NCI-H187 (cell line): Measurements from ENCODE around the gene E2F1.
A peak's percentile ranks its signal among the peaks of the same experiment; 100 is the strongest.

Experiments used
- DNase-seq, 2 experiments: peaks; one replicate each; lab custom pipeline; 2025; lab: John Stamatoyannopoulos, UW

Gene E2F1

DNA sequence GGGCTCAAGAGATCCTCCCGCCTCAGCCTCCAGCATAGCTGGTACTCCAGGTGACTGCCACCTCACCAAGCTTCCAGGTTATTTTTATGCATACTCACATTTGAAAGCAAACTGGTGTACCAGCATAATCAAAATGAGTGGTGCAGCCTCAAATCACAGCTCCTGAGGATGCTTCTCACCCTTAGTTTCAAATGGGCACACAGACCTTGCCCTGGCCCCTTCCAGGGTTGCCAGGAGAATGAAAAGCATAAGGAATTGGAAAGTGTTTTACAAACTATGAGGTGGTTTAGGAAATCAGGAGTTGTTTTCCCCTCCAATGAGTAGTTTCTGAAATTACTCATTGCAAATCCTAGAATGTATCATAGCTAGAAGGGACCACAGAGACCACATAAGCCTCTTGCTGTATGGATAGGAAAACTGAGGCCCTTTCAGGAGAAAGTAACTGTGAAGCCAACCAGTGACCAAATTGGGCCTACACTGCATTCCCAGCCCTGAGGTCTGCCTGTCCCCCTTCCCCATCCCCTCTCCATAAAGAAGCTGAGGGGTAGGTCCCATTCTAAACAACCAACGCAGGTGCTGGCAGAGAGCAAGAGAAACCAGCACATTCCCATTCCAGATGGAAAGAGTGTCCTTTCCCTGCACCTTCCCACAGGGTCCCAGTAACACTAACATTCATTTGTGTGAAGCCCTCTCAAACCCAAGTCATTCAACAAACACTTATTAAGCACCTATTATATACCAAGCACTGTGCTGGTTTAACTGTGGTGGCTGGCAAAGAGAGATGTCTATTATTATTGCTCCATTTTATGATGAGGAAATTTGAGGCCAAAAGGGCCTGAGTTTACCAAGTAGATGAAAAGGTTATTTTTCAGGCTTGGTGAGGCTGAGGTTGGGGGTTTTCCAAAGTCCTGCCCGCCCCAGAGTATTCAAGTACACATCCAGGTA is 2.1 kb upstream of the E2F1 start:
- no peak for DNase-seq

DNA sequence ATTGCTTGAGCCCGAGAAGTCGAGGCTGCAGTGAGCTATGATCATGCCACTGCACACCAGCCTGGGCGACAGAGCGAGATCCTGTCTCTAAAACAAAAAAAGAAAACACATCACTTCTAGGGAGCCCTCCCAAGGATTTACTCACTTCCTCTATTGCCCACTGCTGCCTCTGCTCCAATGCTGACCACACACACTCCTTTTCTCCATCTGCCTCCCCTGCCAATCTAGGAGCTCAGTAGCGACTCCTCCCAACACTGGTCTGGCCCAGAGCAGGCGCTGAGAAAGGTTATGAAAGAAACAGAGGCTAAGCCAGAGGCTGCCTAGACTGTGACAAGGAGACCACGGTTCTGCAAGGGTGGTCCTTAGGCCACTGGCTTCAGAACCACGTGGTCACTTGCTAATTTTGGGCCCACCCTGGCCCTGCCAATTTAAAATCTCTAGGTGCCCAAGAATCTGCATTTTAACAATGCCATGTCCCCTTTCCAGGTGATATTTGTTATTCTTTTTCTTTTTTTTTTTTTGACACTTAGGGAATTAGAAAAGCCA is 1.3 kb upstream of the E2F1 start:
- no peak for DNase-seq

DNA sequence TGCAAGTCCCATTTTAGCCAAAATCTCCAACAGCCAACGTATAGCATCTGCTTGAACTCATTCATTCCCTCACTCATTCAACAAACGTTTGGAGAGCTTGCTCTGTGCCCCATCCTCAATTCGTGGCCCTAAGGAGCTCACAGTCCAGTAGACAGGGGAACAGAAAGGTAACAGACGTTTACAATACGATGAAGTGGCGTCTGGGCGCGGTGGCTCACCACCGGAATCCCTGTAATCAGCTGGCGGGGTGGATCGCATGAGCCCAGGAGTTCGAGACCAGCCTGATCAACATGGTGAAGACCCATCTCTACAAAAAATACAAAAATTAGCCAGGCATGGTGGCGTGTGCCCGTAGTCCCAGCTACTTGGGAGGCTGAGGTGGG is 790 bp upstream of the E2F1 start:
- no peak for DNase-seq

DNA sequence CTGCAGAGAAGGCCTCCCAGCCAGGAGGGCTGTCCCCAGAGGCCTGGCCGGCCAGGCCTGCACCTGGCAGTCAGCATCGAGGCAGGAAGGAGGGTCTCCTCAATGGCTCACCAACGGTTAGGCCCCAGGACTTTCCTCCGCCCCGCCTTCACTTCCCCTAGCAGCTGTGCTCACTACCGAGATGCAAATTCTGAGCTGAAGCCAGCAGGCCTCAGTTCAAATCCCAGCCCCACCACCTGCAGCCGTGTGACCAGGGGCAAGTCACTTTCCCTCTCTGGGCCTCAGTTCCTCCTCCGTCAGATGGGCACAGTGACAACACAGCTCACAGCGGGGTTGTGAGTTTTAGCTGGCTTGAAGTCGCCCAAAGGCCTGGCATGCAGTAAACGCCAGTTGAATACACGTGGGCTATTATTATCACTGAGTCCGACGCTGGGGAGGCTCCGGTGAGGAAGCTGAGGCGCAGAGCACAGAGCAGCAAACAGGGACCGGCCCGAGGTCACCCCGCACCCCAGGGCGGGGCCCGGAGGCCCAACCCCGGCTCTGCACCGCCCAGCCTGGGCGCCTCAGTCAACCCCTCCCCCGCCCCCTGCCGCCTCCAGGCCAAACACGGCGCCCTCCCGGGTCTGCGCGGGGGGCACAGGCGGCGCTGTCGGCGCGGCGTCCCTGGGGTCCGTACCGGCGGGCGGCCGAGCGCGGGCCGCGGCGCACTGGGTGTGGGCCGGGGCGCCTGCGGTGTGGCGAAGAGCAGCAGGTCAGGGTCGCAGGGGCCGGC is 671 bp downstream of the E2F1 start:
- DNase-seq, result no peak

DNA sequence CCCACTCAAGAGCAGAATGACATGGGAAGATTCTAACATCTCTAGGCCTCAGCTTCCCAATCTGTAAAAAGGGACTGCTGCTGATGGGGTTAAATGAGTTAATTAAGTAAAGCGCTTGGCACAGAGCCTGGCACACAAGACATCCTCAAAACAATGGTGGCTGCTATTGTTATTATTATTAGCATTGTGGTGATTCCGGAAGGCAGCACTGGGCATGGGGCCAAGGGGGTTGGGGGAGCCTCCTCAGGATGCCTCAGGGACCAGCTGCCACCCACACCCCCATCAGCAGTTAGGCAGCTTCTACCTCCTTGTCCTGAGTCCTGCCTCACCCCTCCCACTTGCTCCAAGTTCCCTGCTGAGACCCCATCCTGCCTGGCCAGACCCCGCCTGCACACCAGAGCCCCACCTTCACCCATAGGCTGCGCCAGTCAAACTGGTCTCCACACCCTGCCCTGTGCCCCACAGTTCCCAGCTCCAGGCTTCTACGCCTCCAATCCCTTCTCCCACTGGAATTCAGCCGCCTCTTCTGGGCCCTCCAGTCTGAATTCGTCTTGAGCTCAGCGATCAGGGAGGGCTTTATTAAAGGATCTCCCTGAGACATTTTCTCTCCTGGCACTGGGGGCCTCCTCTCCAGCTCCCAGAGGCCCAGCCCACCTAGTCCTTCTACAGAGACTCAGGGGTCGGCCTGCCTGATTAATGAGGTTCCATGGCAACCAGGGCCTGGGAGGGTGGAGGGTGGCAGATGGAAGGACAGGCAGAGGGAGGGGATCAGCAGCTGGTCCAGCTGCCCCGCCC is 1.5 kb downstream of the E2F1 start:
- DNase-seq, result no peak

DNA sequence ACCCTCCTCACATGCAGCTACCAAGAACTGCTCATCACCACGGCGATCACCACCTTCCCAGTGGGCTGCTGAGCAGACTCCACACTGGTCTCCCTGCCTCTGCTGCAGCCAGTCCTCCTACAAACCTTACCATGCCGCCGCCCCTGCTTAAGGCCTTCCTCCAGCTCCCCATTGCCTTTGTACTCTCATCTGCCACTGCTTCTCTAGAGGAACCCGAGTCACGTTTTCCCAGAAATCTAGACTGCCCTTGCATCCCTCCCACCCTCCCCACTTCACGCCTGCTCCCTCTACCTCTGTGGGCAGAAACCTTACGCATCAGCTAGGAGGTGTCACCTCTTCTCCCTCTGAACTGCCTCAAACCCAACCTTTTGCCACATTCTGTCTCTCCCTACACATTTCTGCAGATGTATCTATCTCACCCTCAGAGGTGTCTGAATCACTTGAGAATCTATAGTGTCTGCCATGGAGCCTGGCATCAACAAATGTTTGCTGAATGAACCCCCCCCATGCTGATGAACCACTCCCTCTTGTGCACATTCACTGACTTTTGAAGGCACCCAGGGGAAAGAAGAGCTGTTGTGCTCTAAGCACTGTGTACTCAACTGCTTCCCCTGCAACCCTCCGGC is 4.3 kb downstream of the E2F1 start:
- no peak for DNase-seq

DNA sequence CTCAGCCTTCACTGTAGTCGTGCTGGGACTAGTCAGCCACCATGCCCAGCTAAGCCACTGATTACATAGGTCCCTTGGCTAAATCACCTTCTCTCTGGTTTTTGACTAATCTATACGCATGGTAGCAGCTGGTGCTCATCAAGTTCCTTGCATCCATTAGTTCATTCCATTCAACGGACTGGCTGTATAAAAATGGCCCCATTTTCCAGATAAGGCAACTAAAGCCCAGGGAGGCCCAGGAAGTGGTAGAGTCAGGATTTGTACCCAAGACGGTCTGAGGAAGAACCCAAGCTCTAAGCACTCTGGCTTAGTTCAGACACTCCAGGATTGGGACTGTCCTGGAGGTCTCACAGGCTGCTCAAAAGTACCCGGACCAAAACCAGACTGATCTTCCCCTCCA is 4.9 kb downstream of the E2F1 start:
- DNase-seq, result no peak

DNA sequence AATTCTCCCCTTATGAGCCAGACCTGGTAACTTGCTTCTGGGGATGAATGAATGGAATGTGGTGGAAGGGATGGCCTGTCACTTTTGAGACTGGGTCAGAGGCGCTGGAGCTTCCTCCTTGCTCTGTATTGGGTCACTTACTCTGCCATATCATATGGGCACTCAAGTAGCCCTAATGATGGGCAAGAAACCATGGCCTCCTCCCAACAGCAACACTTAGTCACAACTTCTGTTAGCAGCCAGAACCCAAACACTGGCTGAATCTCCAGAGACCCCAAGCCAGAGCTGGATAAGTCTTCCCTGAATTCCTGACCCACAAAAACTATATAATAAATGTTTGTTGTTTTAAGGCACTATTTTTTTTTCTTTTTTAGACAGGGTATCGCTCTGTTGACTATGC is 5.5 kb downstream of the E2F1 start:
- no peak for DNase-seq

DNA sequence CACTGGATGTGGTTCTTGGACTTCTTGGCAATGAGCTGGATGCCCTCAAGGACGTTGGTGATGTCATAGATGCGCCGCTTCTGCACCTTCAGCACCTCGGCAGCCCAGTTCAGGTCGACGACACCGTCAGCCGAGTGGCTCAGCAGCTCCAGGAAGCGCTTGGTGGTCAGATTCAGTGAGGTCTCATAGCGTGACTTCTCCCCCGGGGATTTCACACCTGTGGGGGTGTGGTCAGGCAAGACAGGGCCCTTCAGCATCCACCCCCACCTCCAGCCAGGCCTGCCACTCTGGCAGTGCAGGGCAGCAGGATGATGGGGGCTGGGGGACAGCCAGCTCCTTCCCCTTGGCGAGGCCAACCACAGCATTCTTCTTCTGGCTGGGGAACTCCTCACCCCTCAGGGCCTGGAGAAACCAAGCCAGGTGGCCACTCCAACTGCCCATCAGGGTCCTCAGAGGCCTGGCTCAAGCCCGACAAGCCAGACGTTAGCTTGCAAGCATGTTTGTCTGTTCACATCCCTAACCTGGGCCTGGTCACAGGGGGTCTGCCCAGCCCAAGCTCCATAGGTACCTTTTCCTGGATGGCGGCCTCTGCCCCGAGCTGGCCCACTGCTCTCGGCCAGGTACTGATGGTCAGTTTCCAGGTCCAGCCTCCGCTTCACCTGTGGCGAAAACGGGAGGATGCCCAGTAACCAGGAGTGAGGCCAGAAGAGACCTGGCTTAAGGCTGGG is 6.3 kb downstream of the E2F1 start:
- DNase-seq, result no peak

DNA sequence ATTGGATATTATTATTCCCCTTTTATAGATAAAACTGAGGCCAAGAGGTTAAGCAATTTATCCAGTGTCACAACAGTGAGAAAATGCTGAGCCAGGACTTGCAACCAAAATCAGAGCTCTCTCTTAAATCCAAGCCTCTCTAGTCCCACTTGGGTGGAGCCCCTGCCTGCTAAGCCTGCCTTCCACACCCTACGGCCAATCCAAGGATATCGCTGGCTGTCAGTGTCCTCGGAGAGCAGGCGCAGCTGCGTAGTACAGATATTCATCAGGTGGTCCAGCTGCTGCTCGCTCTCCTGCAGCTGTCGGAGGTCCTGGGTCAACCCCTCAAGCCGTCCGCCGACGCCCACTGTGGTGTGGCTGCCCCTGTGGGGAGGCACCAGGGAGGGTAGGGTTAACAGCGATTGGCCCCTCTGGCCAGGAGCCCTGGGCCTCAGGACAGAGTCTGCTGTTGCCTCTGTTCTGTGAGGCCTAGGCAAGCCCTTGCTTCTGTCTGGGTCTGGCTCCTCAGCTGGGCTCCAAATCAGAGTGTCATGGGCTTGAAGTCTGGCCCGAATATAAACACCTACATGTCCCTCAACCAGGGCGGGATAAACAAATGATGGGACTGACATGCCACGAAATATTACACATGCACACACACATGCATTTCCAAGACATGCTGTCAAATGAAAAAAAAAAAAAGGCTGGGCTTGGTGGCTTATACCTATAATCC is 8.0 kb downstream of the E2F1 start:
- DNase-seq, result no peak

DNA sequence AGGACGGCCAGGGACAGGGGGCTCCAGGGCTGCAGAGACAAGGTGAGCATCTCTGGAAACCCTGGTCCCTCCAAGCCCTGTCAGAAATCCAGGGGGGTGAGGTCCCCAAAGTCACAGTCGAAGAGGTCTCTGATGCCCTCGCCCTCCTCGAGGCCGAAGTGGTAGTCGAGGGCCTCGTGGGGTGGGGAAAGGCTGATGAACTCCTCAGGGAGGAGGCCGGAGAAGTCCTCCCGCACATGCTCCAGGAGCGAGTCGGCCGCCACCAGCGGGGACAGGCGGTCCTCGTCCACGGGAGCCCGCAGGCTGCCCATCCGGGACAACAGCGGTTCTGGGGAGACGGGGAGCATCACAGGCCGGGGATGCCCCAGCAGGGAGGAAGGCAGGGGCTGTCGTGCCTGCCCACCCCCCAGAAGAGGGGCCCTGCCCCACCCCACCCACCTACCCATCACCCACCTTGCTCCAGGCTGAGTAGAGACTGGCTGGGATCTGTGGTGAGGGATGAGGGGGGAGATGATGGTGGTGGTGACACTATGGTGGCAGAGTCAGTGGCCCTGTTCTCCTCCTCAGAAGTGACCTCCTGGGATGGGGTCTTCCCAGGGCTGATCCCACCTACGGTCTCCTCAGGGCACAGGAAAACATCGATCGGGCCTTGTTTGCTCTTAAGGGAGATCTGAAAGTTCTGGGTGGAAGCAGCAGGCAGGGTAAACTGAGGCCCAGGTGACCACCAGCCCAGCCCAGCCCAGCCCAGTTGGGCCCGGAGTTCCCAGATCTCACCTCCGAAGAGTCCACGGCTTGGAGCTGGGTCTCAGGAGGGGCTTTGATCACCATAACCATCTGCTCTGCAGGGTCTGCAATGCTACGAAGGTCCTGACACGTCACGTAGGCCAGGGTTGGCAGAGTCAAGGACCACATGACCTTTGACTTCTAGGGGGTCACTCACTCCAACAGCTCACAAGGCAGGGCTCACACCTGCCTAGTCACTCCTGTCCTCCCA is 9.2 kb downstream of the E2F1 start:
- DNase-seq, result no peak

DNA sequence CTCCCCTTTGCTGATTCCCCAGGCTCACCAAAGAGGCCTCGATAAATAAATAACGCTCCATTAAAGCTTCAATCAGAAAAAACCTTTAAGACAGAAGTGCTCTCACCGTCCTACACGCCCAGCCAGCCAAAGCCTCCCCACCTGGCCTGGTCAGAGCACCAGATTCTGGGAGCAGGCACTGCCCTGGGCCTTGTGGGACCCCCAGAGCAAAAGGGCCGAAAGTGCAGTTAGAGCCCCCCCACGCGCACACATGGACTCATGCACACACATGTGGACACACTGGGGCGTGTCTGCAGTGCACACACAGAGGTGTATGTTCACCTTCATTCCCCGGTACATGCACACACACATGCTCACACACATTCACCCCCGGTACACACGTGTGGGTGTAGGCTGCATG is 10.1 kb downstream of the E2F1 start:
- DNase-seq, result no peak

DNA sequence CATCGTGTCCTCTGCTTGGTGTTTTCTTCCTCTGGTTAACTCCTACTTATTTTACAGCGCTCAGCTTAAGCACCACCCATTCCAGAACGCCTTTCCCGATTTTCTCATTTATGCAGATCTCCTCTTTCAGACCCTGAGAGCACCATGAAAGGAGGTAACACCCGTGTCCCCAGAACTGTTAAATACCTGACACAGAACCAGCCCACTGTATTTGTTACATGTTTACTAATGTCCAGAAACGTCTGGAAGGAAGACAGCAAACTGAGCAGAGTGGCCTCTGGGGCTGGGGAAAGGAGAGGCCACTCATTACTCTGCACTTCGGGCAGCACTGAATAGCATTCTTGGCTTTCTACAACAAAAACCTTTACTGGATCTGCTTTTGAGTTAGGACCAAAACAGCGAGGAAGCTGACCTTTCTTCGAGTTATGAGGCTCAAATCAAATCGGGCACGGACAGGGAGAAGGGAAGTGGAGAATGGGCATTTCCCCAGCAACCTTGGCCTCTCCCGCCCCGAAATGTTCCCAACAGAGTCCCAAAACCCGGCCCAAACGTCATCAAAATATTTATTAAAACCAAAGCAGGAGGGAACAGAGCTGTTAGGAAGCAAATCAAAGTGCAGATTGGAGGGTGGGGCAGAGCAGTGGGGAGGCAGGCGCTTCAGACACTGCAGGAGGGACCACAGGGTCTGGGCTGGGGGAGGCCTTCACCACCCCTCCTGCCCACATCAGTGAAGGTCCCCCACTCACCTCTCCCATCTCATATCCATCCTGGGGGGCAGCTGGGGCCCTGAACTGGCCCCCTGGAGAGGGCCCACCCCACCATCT is 10.8 kb downstream of the E2F1 start:
- DNase-seq, result no peak

DNA sequence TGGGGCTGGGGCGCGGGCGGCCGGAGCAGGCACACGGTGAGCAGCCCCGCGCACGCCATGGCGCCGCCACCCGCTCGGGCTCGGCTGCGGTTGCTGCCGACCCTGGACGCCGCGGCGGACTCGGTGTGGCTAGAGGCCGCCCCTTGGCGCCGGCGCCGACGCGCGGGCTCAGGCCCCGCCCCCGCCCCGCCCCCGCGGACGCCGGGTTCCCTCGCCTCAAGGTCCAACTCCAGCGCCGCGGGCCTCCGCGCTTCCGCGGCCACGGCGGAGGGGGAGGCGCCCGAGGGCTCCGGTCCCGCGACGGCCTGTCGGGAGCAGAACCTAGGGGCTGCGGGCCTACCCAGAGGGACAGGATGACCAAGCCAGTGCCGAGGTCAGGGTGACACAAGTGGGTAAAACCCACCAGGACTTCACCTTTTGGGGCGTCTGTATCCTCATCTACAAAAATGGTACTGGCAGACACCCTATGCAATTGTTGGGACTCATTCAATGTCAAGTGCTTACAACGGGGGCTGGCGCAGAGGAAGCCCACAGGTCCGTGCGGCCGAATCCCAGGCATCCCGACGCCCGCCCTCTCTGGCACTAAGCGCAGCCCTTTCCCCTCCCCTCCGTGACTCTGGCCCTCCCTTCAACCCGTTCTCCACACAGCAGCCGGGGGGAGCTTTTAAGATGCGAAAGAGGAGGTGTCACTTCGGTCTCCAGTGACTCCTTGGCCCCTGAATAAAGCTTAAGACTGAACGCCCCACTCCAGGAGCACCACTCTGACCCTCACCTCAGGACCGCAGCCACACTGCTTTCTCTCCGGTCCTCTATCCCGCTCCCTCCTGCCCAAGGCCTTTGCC is 11.7 kb downstream of the E2F1 start, which contains the start of gene NECAB3:
TSS of gene NECAB3 (minus strand) at position 135 of the 842 bp plus-strand sequence. CDS start at position 59, 76 bp downstream.
- peak; percentile 44 to 68 for DNase-seq

DNA sequence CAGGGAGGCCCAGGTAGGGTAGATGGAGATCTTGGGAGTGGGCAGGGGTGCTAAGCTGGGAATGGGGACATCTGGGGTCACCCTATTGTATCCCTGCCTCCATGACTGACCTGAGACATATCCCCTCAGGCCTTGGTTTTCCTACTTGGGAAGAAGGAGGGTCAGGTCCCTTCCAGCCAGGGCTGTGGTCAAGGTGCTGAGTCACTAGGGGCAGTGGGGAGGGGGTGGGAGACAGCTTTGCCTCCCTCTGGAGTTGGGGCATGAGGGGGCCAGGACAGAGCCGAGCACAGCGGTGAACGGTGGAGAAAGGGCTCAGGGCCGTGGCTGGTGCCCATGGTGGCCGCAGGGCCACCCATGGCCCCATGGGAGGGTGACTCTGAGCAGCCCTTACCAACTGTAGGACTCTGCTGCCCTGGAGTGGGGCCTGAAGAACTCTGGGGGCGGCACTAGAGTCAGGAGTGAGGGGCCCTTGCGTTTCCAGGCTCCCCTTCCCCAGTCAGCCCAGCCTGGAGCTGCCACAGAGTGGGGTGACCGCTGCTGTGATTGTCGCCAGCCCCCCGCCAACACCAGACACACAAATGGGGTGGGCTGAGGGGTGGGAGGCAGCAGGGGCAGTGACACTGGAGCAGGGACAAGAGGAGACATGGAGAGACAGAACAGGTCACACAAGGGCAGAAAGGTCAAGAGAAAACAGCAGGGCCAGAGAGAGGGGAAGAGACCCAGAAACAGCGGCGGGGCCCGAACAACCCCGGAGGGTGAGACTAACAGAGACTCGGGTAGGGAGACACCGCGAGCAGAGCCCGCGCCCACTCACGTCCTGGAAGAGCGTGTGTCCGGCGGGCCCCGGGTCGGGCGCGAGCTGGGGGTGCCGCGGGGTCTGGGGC is 12.5 kb downstream of the E2F1 start:
- DNase-seq, result no peak

DNA sequence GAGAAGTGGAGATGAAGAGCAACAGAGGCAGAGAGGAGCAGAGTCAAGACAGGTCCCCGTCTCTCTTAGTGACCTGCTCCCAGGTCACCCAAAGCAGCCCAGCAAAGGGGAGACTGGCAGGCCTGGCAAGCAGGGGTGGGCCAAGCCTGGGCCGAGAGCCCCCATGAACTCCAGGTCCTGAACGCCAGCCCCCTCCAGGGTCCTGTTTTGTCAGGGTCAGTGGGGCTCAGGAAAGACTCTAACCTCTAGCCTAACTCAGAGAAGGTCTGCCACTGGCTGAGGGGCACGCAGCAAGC is 13.1 kb downstream of the E2F1 start:
- no peak for DNase-seq
